HCT116 (cell line): ENCODE measurements around the gene PLGRKT. TPM values are rescaled to one million over a fixed set of nuclear protein-coding genes. Genes with fewer than 3 reads are reported as not detected.
A peak's percentile ranks its signal among the peaks of the same experiment; 100 is the strongest.

Experiments used
- ATAC-seq: fragments of 200-7000 bp; cut with Tn5 transposase; 2 replicates; pipeline ENCODE4 v1.9.1; 2020; ENCODE audit warnings: mild to moderate bottlenecking, moderate library complexity
- BruUV-seq: library from RNA; stranded (reverse); fragments of 400-500 nt; replicated peaks from 2 replicates; lab custom pipeline; 2021; lab: Mats Ljungman, UMichigan
- CTCF ChIA-PET: fragments of 300-600 bp; sonication (Branson Sonifier 250); formaldehyde crosslinking; loops from one replicate; lab custom pipeline; 2021; ENCODE audit warnings: antibody characterized with exemption; lab: Charles Lee
- POLR2A ChIA-PET: fragments of 300-600, 350-600 bp; sonication (Branson Sonifier 250); formaldehyde crosslinking; loops from one replicate; lab custom pipeline; 2021; ENCODE audit warnings: antibody characterized with exemption; lab: Charles Lee
- RAD21 ChIA-PET, 2 experiments: fragments of 300-600 bp; sonication (Branson Sonifier 250); formaldehyde crosslinking; loops; one replicate each; lab custom pipeline; 2023; ENCODE audit warnings: low total read pairs in 2 of 2; ENCODE audit not compliant: uncharacterized antibody in 2 of 2, unreplicated experiment in 2 of 2, low non-redundant PET in 1 of 2; lab: Charles Lee
- DNase-seq: peaks from one replicate; pipeline ENCODE4 v3.0.0-alpha.2; 2010; ENCODE audit warnings: low read depth, low spot score
- H2AFZ ChIP-seq: fragments of 200-600 bp; shearing (Covaris generic), sonication (generic); 2 replicates; pipeline ENCODE4 v1.6.1; 2017; ENCODE audit warnings: low read depth, mixed run types, mixed read lengths, antibody characterized with exemption, low read length; ENCODE audit not compliant: poor library complexity, severe bottlenecking
- H3K27ac ChIP-seq: 2 replicates; pipeline ENCODE4 v1.5.1; 2012; ENCODE audit warnings: low read depth, low read length
- H3K27me3 ChIP-seq: fragments of 200-600 bp; sonication (generic); 2 replicates; pipeline ENCODE4 v1.6.1; 2016; ENCODE audit warnings: mixed run types, low read length, mixed read lengths; ENCODE audit not compliant: insufficient read depth
- H3K36me3 ChIP-seq, 2 experiments: fragments of 200-500 bp in 1 of 2; fragments of 200-600 bp in 1 of 2; sonication (Bioruptor generic) in 1 of 2; sonication (generic) in 1 of 2; 2 replicates each; pipeline versions ENCODE4 v1.5.1 to v1.6.1; 2014 to 2016; ENCODE audit warnings: low read length in 2 of 2, inconsistent platforms in 1 of 2, mixed read lengths in 1 of 2, mixed run types in 1 of 2; ENCODE audit not compliant: insufficient read depth in 2 of 2, control insufficient read depth in 1 of 2
- H3K4me1 ChIP-seq, 2 experiments: fragments of 200-600 bp in 1 of 2; sonication (generic) in 1 of 2; 2 replicates each; pipeline versions ENCODE4 v1.5.1 to v1.6.1; 2012 to 2017; ENCODE audit warnings: low read length in 2 of 2, inconsistent platforms in 1 of 2, mild to moderate bottlenecking in 1 of 2, mixed read lengths in 1 of 2, mixed run types in 1 of 2, moderate library complexity in 1 of 2; ENCODE audit not compliant: insufficient read depth in 2 of 2, control insufficient read depth in 1 of 2
- H3K4me2 ChIP-seq: fragments of 200-600 bp; sonication (generic); 2 replicates; pipeline ENCODE4 v1.6.1; 2017; ENCODE audit warnings: mixed run types, low read length, mixed read lengths
- H3K4me3 ChIP-seq, 2 experiments: fragments of 200-600 bp in 1 of 2; sonication (generic) in 1 of 2; replicated peaks in 1 of 2; 2 replicates each; pipeline ENCODE4 v1.5.1; 2011 to 2016; ENCODE audit warnings: low read length in 2 of 2, control low read depth in 1 of 2, low read depth in 1 of 2, mild to moderate bottlenecking in 1 of 2, mixed read lengths in 1 of 2, mixed run types in 1 of 2
- H3K79me2 ChIP-seq: fragments of 200-600 bp; sonication (generic); 2 replicates; pipeline ENCODE4 v1.6.1; 2017; ENCODE audit warnings: mild to moderate bottlenecking, mixed run types, low read length, moderate library complexity, mixed read lengths; ENCODE audit not compliant: insufficient read depth
- H3K9ac ChIP-seq: fragments of 200-600 bp; sonication (generic); 2 replicates; pipeline ENCODE4 v1.6.1; 2016; ENCODE audit warnings: low read length, mixed read lengths
- H3K9me2 ChIP-seq: fragments of 200-600 bp; sonication (generic), shearing (Covaris generic); 2 replicates; pipeline ENCODE4 v1.6.1; 2017; ENCODE audit warnings: mixed run types, mild to moderate bottlenecking, moderate library complexity; ENCODE audit not compliant: insufficient read depth
- H3K9me3 ChIP-seq, 2 experiments: fragments of 200-500 bp in 1 of 2; fragments of 200-600 bp in 1 of 2; sonication (Bioruptor generic) in 1 of 2; sonication (generic) in 1 of 2; 2 replicates each; pipeline ENCODE4 v1.6.1; 2014 to 2017; ENCODE audit warnings: low read length in 2 of 2, mixed read lengths in 2 of 2, inconsistent platforms in 1 of 2, low read depth in 1 of 2, mild to moderate bottlenecking in 1 of 2, mixed run types in 1 of 2, moderate library complexity in 1 of 2; ENCODE audit not compliant: control insufficient read depth in 1 of 2, insufficient read depth in 1 of 2
- H4K20me1 ChIP-seq: fragments of 200-600 bp; sonication (generic), shearing (Covaris generic); 2 replicates; pipeline ENCODE4 v1.6.1; 2017; ENCODE audit warnings: mixed run types, mild to moderate bottlenecking, moderate library complexity; ENCODE audit not compliant: insufficient read depth
- ATF3 ChIP-seq: IDR thresholded peaks from 2 replicates; pipeline ENCODE4 v1.6.1; 2012
- CEBPB ChIP-seq: IDR thresholded peaks from 2 replicates; pipeline ENCODE4 v1.6.1; 2012; ENCODE audit warnings: low read depth
- EGR1 ChIP-seq: IDR thresholded peaks from 2 replicates; pipeline ENCODE4 v1.6.1; 2012; ENCODE audit warnings: low read depth
- ELF1 ChIP-seq: IDR thresholded peaks from 2 replicates; pipeline ENCODE4 v1.6.1; 2012; ENCODE audit warnings: low read depth, borderline replicate concordance
- JUND ChIP-seq: IDR thresholded peaks from 2 replicates; pipeline ENCODE4 v1.6.1; 2012
- SIN3A ChIP-seq: IDR thresholded peaks from 2 replicates; pipeline ENCODE4 v1.6.1; 2012; ENCODE audit warnings: low read depth
- SP1 ChIP-seq: IDR thresholded peaks from 2 replicates; pipeline ENCODE4 v1.6.1; 2012; ENCODE audit warnings: low read depth
- TCF7L2 ChIP-seq: IDR thresholded peaks from 2 replicates; pipeline ENCODE4 v1.7.0; 2011; ENCODE audit warnings: borderline replicate concordance, inconsistent platforms; ENCODE audit not compliant: insufficient read depth, insufficient read length; ENCODE audit errors: extremely low read depth
- YY1 ChIP-seq: IDR thresholded peaks from 2 replicates; pipeline ENCODE4 v1.6.1; 2011; ENCODE audit warnings: low read length, low read depth, moderate library complexity, mild to moderate bottlenecking; ENCODE audit not compliant: insufficient replicate concordance; ENCODE audit errors: extremely low read depth
- ZFX ChIP-seq: fragments of 450-650 bp; IDR thresholded peaks from 2 replicates; pipeline ENCODE4 v1.6.1; 2017
- intact Hi-C: fragments of 100-400 bp; cut with micrococcal nuclease; formaldehyde crosslinking; loops from 2 replicates; pipeline ENCODE4 v1.10.0; 2022
- total RNA-seq: library from RNA; stranded (reverse); gene quantifications from one replicate; pipeline ENCODE4 v1.2.1, GENCODE V29; 2021; ENCODE audit not compliant: unreplicated experiment
- TF ChIP-seq, protein P1 (sequence below), 3 experiments: fragments of 200-600 bp in 1 of 3; sonication (generic) in 1 of 3; IDR thresholded peaks in 2 of 3; conservative IDR thresholded peaks in 1 of 3; 2 replicates each; pipeline ENCODE4 v1.5.1; 2012 to 2017; ENCODE audit warnings: low read depth in 2 of 3, low read length in 2 of 3, antibody characterized with exemption in 1 of 3, borderline replicate concordance in 1 of 3, control low read depth in 1 of 3, mild to moderate bottlenecking in 1 of 3, mixed read lengths in 1 of 3, mixed run types in 1 of 3, moderate library complexity in 1 of 3; ENCODE audit not compliant: insufficient read depth in 1 of 3

PLGRKT gene
- total RNA-seq, 1 experiment from 2014 or later = 23.8 TPM

DNA sequence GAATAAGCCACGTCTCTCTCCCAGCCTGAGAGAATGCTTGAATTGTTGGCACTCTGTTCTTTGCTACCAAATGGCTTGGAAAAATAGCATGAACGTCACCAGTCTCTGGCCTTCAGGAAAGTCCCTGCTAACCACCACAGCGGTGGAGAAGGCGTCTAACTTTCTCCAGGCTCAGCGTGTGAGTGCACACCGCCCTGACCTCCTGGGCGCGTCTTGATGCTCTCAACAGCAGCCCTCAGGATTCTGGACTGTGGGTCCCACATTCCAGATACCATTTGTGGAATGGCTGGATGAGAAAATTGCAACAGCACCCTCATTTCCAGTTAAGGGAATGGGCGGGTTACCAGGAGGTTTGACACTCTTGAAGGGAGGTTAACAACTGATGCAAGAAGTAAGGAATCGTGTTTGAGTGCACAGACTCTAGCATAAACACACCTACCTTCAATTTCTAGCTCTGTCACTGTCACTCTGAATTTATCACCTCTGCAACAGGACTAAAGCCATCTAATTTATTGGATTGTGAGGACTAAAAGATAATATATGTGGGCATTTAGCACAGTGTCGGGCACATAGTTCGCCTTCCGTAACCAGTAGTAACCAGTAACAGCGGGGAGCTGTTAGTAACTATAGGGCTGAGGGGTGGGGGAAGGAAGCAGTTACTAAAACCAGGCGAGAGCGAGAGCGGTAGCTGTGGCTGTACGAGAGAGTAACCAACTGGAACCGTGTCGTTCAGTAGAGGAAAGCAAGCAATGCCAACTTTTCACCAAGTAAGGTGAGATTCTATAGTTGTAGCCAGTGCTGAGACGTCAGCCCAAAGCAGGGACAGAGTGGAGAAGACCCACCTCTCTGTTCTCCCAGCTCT, 807 bp upstream of the PLGRKT start:
- peak overlapping the region; percentile 72 for H3K27ac ChIP-seq
- no peaks in the 10 kb centered on the region for H3K9me2 ChIP-seq
- ATAC-seq (no peak), DNase-seq (no peak)
- intact Hi-C loops = no loop called here
- no peaks in the 10 kb centered on the region for H4K20me1 ChIP-seq
- peaks cover 0 to 7% of the 10 kb centered on the region in 2 experiments; a peak in 1 of 4 replicates for H3K36me3 ChIP-seq
- peak overlapping the region; percentile 70 to 87 for H3K4me3 ChIP-seq
- ChIA-PET POLR2A (interaction anchor here (1.0 to 1.9 kb wide), 2 partner anchors 11 to 145 kb away, joined by 3 to 7 read pairs; partner anchors contain the start of gene CD274), RAD21 (no interaction called here), CTCF (interaction anchor here (1.4 to 1.5 kb wide), 3 partner anchors 161 to 252 kb away, joined by 3 to 4 read pairs (median 4); no protein-coding TSS in a partner anchor)
- H2AFZ ChIP-seq = no peak overlapping the region
- no peaks in the 10 kb centered on the region for H3K9me3 ChIP-seq
- H3K79me2 ChIP-seq = peaks cover 4% of the 10 kb centered on the region; the same call in 1 of the 2 replicates
- H3K4me1 ChIP-seq = peaks cover 12 to 29% of the 10 kb centered on the region in 2 experiments
- BruUV-seq = no TSS peak
- no peaks in the 10 kb centered on the region for H3K27me3 ChIP-seq
- peak overlapping the region; percentile 77 for H3K4me2 ChIP-seq
- peak overlapping the region; percentile 76 for H3K9ac ChIP-seq
- no peak for TF ChIP-seq ELF1
- no peak for TF ChIP-seq YY1
- no peak for TF ChIP-seq TCF7L2
- TF ChIP-seq ATF3 = no peak
- TF ChIP-seq EGR1 = no peak
- TF ChIP-seq CEBPB = no peak
- no peak for TF ChIP-seq JUND
- TF ChIP-seq SP1 = no peak
- TF ChIP-seq, protein P1, sequence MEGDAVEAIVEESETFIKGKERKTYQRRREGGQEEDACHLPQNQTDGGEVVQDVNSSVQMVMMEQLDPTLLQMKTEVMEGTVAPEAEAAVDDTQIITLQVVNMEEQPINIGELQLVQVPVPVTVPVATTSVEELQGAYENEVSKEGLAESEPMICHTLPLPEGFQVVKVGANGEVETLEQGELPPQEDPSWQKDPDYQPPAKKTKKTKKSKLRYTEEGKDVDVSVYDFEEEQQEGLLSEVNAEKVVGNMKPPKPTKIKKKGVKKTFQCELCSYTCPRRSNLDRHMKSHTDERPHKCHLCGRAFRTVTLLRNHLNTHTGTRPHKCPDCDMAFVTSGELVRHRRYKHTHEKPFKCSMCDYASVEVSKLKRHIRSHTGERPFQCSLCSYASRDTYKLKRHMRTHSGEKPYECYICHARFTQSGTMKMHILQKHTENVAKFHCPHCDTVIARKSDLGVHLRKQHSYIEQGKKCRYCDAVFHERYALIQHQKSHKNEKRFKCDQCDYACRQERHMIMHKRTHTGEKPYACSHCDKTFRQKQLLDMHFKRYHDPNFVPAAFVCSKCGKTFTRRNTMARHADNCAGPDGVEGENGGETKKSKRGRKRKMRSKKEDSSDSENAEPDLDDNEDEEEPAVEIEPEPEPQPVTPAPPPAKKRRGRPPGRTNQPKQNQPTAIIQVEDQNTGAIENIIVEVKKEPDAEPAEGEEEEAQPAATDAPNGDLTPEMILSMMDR (IDR thresholded peaks at IDR 0.05 in 2 of 3, conservative IDR thresholded peaks at IDR 0.05 in 1 of 3; ENCODE audit: borderline replicate concordance in 1 of 3, insufficient read depth in 1 of 3, low read depth in 2 of 3, low read length in 2 of 3) = no peak
- no peak for TF ChIP-seq ZFX
- no peak for TF ChIP-seq SIN3A
